PC-3 (cell line): ENCODE measurements around the gene CAPNS1.
"Not testable (repeated sequence)": the region's sequence is repeated elsewhere in the genome, so short reads cannot be mapped to it uniquely, and the experiment has no call there.

Experiments
- EZH2 ChIP-seq: fragments of 300-600 bp; sonication (generic); IDR thresholded peaks from one replicate; pipeline ENCODE4 v1.6.1; 2017; ENCODE audit warnings: antibody characterized with exemption, mild to moderate bottlenecking, low read length; ENCODE audit not compliant: unreplicated experiment
- EZH2phosphoT487 ChIP-seq: fragments of 300-600 bp; sonication (generic); IDR thresholded peaks from 2 replicates; pipeline ENCODE4 v1.6.1; 2018; ENCODE audit warnings: mild to moderate bottlenecking, antibody characterized with exemption, low read length, borderline replicate concordance
- TF ChIP-seq, protein P1 (sequence below): fragments of 300-600 bp; sonication (generic); conservative IDR thresholded peaks from 2 replicates; pipeline ENCODE4 v1.5.1; 2017; ENCODE audit warnings: antibody characterized with exemption, low read depth, mild to moderate bottlenecking, low read length

DNA sequence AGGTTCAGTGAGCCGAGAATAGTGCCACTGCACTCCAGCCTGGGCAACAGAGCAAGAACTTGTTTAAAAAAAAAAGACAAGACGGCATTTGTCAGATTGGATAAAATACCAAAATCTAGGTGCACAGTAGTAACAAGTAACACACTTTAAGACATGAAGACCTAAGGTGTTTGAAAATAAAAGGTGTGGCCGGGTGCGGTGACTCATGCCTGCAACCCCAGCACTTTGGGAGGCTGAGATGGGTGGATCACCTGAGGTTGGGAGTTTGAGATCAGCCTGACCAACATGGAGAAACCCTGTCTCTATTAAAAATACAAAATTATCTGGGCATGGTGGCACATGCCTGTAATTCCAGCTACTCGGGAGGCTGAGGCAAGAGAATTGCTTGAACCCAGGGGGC is 46.9 kb downstream of the CAPNS1 start:
- not testable (repeated sequence) for TF ChIP-seq EZH2, EZH2phosphoT487
- TF ChIP-seq, protein P1, sequence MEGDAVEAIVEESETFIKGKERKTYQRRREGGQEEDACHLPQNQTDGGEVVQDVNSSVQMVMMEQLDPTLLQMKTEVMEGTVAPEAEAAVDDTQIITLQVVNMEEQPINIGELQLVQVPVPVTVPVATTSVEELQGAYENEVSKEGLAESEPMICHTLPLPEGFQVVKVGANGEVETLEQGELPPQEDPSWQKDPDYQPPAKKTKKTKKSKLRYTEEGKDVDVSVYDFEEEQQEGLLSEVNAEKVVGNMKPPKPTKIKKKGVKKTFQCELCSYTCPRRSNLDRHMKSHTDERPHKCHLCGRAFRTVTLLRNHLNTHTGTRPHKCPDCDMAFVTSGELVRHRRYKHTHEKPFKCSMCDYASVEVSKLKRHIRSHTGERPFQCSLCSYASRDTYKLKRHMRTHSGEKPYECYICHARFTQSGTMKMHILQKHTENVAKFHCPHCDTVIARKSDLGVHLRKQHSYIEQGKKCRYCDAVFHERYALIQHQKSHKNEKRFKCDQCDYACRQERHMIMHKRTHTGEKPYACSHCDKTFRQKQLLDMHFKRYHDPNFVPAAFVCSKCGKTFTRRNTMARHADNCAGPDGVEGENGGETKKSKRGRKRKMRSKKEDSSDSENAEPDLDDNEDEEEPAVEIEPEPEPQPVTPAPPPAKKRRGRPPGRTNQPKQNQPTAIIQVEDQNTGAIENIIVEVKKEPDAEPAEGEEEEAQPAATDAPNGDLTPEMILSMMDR, result not testable (repeated sequence)
